ENCODE measurements around the gene ADGRB3. TPM values are rescaled to one million over a fixed set of nuclear protein-coding genes. Genes with fewer than 3 reads are reported as not detected.

Gene ADGRB3
- total and polyA plus RNA-seq, 2 donors (not counting 3 experiments of a cell fraction or from before 2014, with no cell fraction given), result not detected

GRCh38 chr6:69280858-69281257 lies 645.8 kb downstream of the ADGRB3 start:
- Histone ChIP-seq H3K4me3 (replicated peaks in 1 of 3; ENCODE audit: insufficient read depth in 1 of 3, low read depth in 1 of 3, low read length in 3 of 3) (no peak overlapping the region), H3K9me1 (replicated peaks; ENCODE audit: control insufficient read depth, extremely low read depth, insufficient read depth, low read length) (no peaks in the 10 kb centered on the region), H3K9ac (replicated peaks; ENCODE audit: extremely low read depth, insufficient read depth, low read length) (no peak overlapping the region), H3K79me2 (ENCODE audit: control insufficient read depth, insufficient read depth, low read length) (no peaks in the 10 kb centered on the region), H3K4me1 (ENCODE audit: control insufficient read depth, extremely low read depth, insufficient read depth, low read length) (no peaks in the 10 kb centered on the region), H3K27me3 (ENCODE audit: control insufficient read depth in 2 of 2, insufficient read depth in 2 of 2, low read length in 2 of 2) (no peaks in the 10 kb centered on the region), H2AFZ (ENCODE audit: low read depth, low read length) (no peak overlapping the region), H3K4me2 (ENCODE audit: insufficient read depth, low read length) (no peak overlapping the region), H3K36me3 (ENCODE audit: control insufficient read depth in 2 of 2, extremely low read depth in 1 of 2, insufficient read depth in 2 of 2, low read length in 2 of 2) (no peaks in the 10 kb centered on the region), H3K9me3 (replicated peaks; ENCODE audit: control insufficient read depth, insufficient read depth, low read length) (peaks cover 7% of the 10 kb centered on the region), H3K27ac (ENCODE audit: insufficient read depth, low read depth, low read length) (no peak overlapping the region), H4K20me1 (replicated peaks; ENCODE audit: control insufficient read depth, extremely low read depth, insufficient read depth, low read length) (no peaks in the 10 kb centered on the region)
- BruUV-seq (replicated peaks), result no TSS peak
- POLR2A ChIA-PET, result no interaction called here
- TF ChIP-seq POLR2A (IDR thresholded peaks at IDR 0.05; ENCODE audit: low read depth, low read length), result no peak
- TF ChIP-seq FOS (IDR thresholded peaks at IDR 0.05; ENCODE audit: borderline replicate concordance, insufficient read depth, low read length), result no peak
- TF ChIP-seq GATA2 (IDR thresholded peaks at IDR 0.05; ENCODE audit: insufficient read depth, insufficient read length, low read depth, low read length), result no peak
- no peak for TF ChIP-seq MAX (IDR thresholded peaks at IDR 0.05; ENCODE audit: insufficient read depth, insufficient read length)
- no peak for TF ChIP-seq POLR2AphosphoS5 (IDR thresholded peaks at IDR 0.05; ENCODE audit: insufficient read depth, low read depth, low read length)
- TF ChIP-seq CTCF (IDR thresholded peaks at IDR 0.05; ENCODE audit: extremely low read depth in 1 of 2, insufficient read depth in 1 of 2, low read depth in 1 of 2, low read length in 2 of 2), result no peak
- no peak for TF ChIP-seq MYC (IDR thresholded peaks at IDR 0.05; ENCODE audit: low read depth, low read length)
- no peak for TF ChIP-seq EZH2 (IDR thresholded peaks at IDR 0.05; ENCODE audit: borderline replicate concordance, low read depth, low read length, severe bottlenecking)
- TF ChIP-seq JUN (IDR thresholded peaks at IDR 0.05; ENCODE audit: borderline replicate concordance, insufficient read depth, insufficient read length, low read depth), result no peak
- dilution Hi-C loops (cut with MboI; ENCODE audit: extremely low pct_ligation_motif_present, low sequenced_read_pairs), result no loop called here
- intact Hi-C loops (cut with micrococcal nuclease), result no loop called here
- DNase-seq (ENCODE audit: low read depth, low spot score), result no peak
- CTCF ChIA-PET, result no interaction called here
- FAIRE-seq, result no peak
